Suprapubic skin (tissue), 3 donors: Measurements from ENCODE around the gene THAP11.

ENCODE experiments used
- POLR2A ChIP-seq, 2 donors: fragments of 450-650 bp; IDR thresholded peaks; one replicate each; pipeline ENCODE4 v1.6.1; 2017; ENCODE audit warnings: antibody characterized with exemption in 2 of 2, mild to moderate bottlenecking in 2 of 2, moderate library complexity in 2 of 2
- TF ChIP-seq, protein P1 (sequence below), 2 donors: fragments of 200-600 bp in 1 of 2; fragments of 450-650 bp in 1 of 2; sonication (generic) in 1 of 2; IDR thresholded peaks; one replicate each; pipeline ENCODE4 v1.5.1; 2016 to 2019; ENCODE audit warnings: antibody characterized with exemption in 2 of 2, mild to moderate bottlenecking in 1 of 2, moderate library complexity in 1 of 2

DNA sequence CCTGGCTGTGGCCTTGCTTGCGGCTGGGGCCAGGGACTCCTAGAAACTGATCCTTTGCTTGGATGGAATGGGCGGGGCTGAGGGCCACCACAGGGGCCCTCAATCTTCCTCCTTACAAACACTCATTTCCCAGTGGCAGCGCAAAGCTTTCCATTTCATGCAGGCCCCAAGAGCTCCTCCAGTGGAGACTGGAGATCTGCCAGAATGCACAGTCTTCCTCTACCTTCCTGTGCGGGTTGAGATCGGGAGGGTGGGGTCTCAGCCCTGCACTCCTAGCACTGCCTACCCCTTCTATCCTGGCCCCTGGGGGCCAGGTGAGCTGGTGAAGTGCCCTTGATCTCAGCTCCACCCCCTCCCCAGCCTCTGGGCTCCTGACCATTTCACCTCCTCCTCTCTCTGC, 44.3 kb downstream of the THAP11 start:
- TF ChIP-seq POLR2A (IDR thresholded peaks at IDR 0.05): no peak
- TF ChIP-seq, protein P1, sequence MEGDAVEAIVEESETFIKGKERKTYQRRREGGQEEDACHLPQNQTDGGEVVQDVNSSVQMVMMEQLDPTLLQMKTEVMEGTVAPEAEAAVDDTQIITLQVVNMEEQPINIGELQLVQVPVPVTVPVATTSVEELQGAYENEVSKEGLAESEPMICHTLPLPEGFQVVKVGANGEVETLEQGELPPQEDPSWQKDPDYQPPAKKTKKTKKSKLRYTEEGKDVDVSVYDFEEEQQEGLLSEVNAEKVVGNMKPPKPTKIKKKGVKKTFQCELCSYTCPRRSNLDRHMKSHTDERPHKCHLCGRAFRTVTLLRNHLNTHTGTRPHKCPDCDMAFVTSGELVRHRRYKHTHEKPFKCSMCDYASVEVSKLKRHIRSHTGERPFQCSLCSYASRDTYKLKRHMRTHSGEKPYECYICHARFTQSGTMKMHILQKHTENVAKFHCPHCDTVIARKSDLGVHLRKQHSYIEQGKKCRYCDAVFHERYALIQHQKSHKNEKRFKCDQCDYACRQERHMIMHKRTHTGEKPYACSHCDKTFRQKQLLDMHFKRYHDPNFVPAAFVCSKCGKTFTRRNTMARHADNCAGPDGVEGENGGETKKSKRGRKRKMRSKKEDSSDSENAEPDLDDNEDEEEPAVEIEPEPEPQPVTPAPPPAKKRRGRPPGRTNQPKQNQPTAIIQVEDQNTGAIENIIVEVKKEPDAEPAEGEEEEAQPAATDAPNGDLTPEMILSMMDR (IDR thresholded peaks at IDR 0.05): no peak
